Stimulated activated CD4-positive, alpha-beta T cell treated with anti-CD3 and anti-CD28 coated beads, Interleukin-15, amount 100 ng/mL, for 24 hours (primary cell): ENCODE data around the gene PGAP3.

Experiments
- DNase-seq: peaks from one replicate; pipeline ENCODE4 v3.0.0-alpha.2; 2020

PGAP3 gene

GRCh38 chr17:39696731-39697130 lies 8.9 kb upstream of the PGAP3 start:
- DNase-seq: no peak

- DNase-seq: no peak
Observed at GRCh38 chr17:39695089-39695474, 7.2 kb upstream of the PGAP3 start.

GRCh38 chr17:39694593-39694992 lies 6.7 kb upstream of the PGAP3 start:
- DNase-seq: no peak

GRCh38 chr17:39688945-39689344 lies 1.1 kb upstream of the PGAP3 start:
- no peak for DNase-seq

- DNase-seq: no peak
Observed at GRCh38 chr17:39688475-39688835, 598 bp upstream of the PGAP3 start.

- DNase-seq: no peak
Observed at GRCh38 chr17:39687101-39687545, 734 bp downstream of the PGAP3 start.

- DNase-seq: no peak
Observed at GRCh38 chr17:39684369-39685192, 3.3 kb downstream of the PGAP3 start.

- DNase-seq: no peak
Observed at GRCh38 chr17:39683295-39683939, 4.4 kb downstream of the PGAP3 start.

- no peak for DNase-seq
Observed at GRCh38 chr17:39679521-39680192, 8.2 kb downstream of the PGAP3 start.

GRCh38 chr17:39678340-39679116 lies 9.3 kb downstream of the PGAP3 start:
- DNase-seq: no peak

- no peak for DNase-seq
Observed at GRCh38 chr17:39677542-39678339, 10.1 kb downstream of the PGAP3 start.

GRCh38 chr17:39677072-39677471 lies 10.8 kb downstream of the PGAP3 start:
- no peak for DNase-seq

GRCh38 chr17:39676198-39676819 lies 11.5 kb downstream of the PGAP3 start:
- DNase-seq: peak; percentile 41

- no peak for DNase-seq
Observed at GRCh38 chr17:39675390-39676082, 12.3 kb downstream of the PGAP3 start.

GRCh38 chr17:39674702-39675389 lies 13.0 kb downstream of the PGAP3 start:
- no peak for DNase-seq

GRCh38 chr17:39674179-39674578 lies 13.7 kb downstream of the PGAP3 start:
- DNase-seq: no peak

GRCh38 chr17:39673335-39674081 lies 14.3 kb downstream of the PGAP3 start:
- DNase-seq: no peak

- no peak for DNase-seq
Observed at GRCh38 chr17:39672522-39673334, 15.1 kb downstream of the PGAP3 start.
